Suprapubic skin (tissue), 4 donors: ENCODE data around the gene PCSK2. TPM values are rescaled to one million over a fixed set of nuclear protein-coding genes. Genes with fewer than 3 reads are reported as not detected.
A peak's percentile ranks its signal among the peaks of the same experiment; 100 is the strongest.

ENCODE experiments used
- DNase-seq, 2 donors: peaks; one replicate each; pipeline ENCODE4 v3.0.0-alpha.2; 2019; ENCODE audit warnings: low spot score in 2 of 2
- H3K27ac ChIP-seq: fragments of 200-600 bp; sonication (generic); one replicate; pipeline ENCODE4 v1.5.1; 2019
- H3K27me3 ChIP-seq: fragments of 200-600 bp; sonication (generic); one replicate; pipeline ENCODE4 v1.5.1; 2019
- H3K36me3 ChIP-seq: fragments of 200-600 bp; sonication (generic); one replicate; pipeline ENCODE4 v1.5.1; 2019
- H3K4me1 ChIP-seq: fragments of 200-600 bp; sonication (generic); one replicate; pipeline ENCODE4 v1.5.1; 2019
- H3K4me3 ChIP-seq: fragments of 200-600 bp; sonication (generic); one replicate; pipeline ENCODE4 v1.5.1; 2019; ENCODE audit warnings: mild to moderate bottlenecking
- H3K9me3 ChIP-seq: fragments of 200-600 bp; sonication (generic); one replicate; pipeline ENCODE4 v1.5.1; 2019
- CTCF ChIP-seq, 2 donors: fragments of 200-600 bp in 1 of 2; fragments of 450-650 bp in 1 of 2; sonication (generic) in 1 of 2; IDR thresholded peaks; one replicate each; pipeline ENCODE4 v1.5.1; 2016 to 2019; ENCODE audit warnings: antibody characterized with exemption in 2 of 2, mild to moderate bottlenecking in 1 of 2, moderate library complexity in 1 of 2
- EP300 ChIP-seq: sonication (generic); formaldehyde crosslinking; IDR thresholded peaks from one replicate; pipeline ENCODE4 v1.6.1; 2017; ENCODE audit warnings: antibody characterized with exemption
- POLR2A ChIP-seq, 2 donors: fragments of 450-650 bp; IDR thresholded peaks; one replicate each; pipeline ENCODE4 v1.6.1; 2017; ENCODE audit warnings: antibody characterized with exemption in 2 of 2, mild to moderate bottlenecking in 2 of 2, moderate library complexity in 2 of 2
- POLR2AphosphoS5 ChIP-seq, 3 donors: sonication (generic); formaldehyde crosslinking; IDR thresholded peaks; one replicate each; pipeline ENCODE4 v1.6.1; 2017; ENCODE audit warnings: antibody characterized with exemption in 3 of 3
- WGBS: methylation state at CpG from one replicate; pipeline ENCODE4 v1.1.5; 2018; 5-methylcytosine and 5-hydroxymethylcytosine counted together
- total RNA-seq, 4 donors: library from RNA; depleted of rRNA; stranded (reverse); fragments of >200 nt; gene quantifications; one replicate each; pipeline ENCODE4 v1.1.0, GENCODE V29; 2016

Gene PCSK2
- total RNA-seq: 10 to 100 TPM in 2 of 4 donors, 1 to 10 TPM in 2; 5.2 to 23.1 (median 12.9) TPM

GRCh38 chr20:17226410-17227218 lies at the start of gene PCSK2:
Gene PCSK2, plus strand, starts transcription at chr20:17227040. Its CDS starts 266 bp downstream, at chr20:17227306.
- peaks cover 60% of the 10 kb centered on the region for H3K27me3 ChIP-seq
- TF ChIP-seq CTCF (IDR thresholded peaks at IDR 0.05) (no peak), EP300 (no peak), POLR2A (IDR thresholded peaks at IDR 0.05) (no peak), POLR2AphosphoS5 (IDR thresholded peaks at IDR 0.05) (no peak)
- no peaks in the 10 kb centered on the region for H3K36me3 ChIP-seq
- DNase-seq: no peak
- peak within 1 kb of the TSS; percentile 24 for H3K27ac ChIP-seq
- no peaks in the 10 kb centered on the region for H3K9me3 ChIP-seq
- peaks cover 19% of the 10 kb centered on the region for H3K4me1 ChIP-seq
- WGBS: under 1% methylated on average over 22 of the region's 53 CpGs
- peak within 1 kb of the TSS; percentile 41 for H3K4me3 ChIP-seq

- DNase-seq: no peak
- TF ChIP-seq EP300 (no peak), POLR2AphosphoS5 (IDR thresholded peaks at IDR 0.05) (no peak), POLR2A (IDR thresholded peaks at IDR 0.05) (no peak), CTCF (IDR thresholded peaks at IDR 0.05) (no peak)
- H3K4me3 ChIP-seq: no peak overlapping the region
- H3K36me3 ChIP-seq: no peaks in the 10 kb centered on the region
- H3K9me3 ChIP-seq: no peaks in the 10 kb centered on the region
- 73% methylated on average over 5 of the region's 5 CpGs for WGBS
- H3K27ac ChIP-seq: no peak overlapping the region
- no peaks in the 10 kb centered on the region for H3K4me1 ChIP-seq
- H3K27me3 ChIP-seq: no peaks in the 10 kb centered on the region
These were observed 49.5 kb upstream of the PCSK2 start for GRCh38 chr20:17177341-17177740.

GRCh38 chr20:17179840-17180239 lies 47.0 kb upstream of the PCSK2 start:
- no peak for DNase-seq
- TF ChIP-seq POLR2AphosphoS5 (IDR thresholded peaks at IDR 0.05): no peak
- TF ChIP-seq POLR2A (IDR thresholded peaks at IDR 0.05): no peak
- no peak for TF ChIP-seq EP300
- TF ChIP-seq CTCF (IDR thresholded peaks at IDR 0.05): no peak
- WGBS: 86% methylated on average over 1 of the region's 4 CpGs

GRCh38 chr20:17189976-17190695 lies 36.7 kb upstream of the PCSK2 start:
- Histone ChIP-seq H3K27ac (no peak overlapping the region), H3K27me3 (no peaks in the 10 kb centered on the region), H3K4me1 (no peaks in the 10 kb centered on the region), H3K36me3 (no peaks in the 10 kb centered on the region), H3K9me3 (peaks cover 3% of the 10 kb centered on the region), H3K4me3 (no peak overlapping the region)
- no peak for TF ChIP-seq EP300
- TF ChIP-seq POLR2A (IDR thresholded peaks at IDR 0.05): no peak
- no peak for TF ChIP-seq POLR2AphosphoS5 (IDR thresholded peaks at IDR 0.05)
- TF ChIP-seq CTCF (IDR thresholded peaks at IDR 0.05): no peak
- DNase-seq: no peak
- 46% methylated on average over 6 of the region's 6 CpGs for WGBS

More at GRCh38 chr20:17179840-17180239, 47.0 kb upstream of the PCSK2 start:
- H3K27ac ChIP-seq: no peak overlapping the region
- H3K27me3 ChIP-seq: no peaks in the 10 kb centered on the region
- H3K4me3 ChIP-seq: no peak overlapping the region
- H3K4me1 ChIP-seq: no peaks in the 10 kb centered on the region
- H3K36me3 ChIP-seq: no peaks in the 10 kb centered on the region
- H3K9me3 ChIP-seq: no peaks in the 10 kb centered on the region

GRCh38 chr20:17197041-17197440 lies 29.8 kb upstream of the PCSK2 start:
- H3K36me3 ChIP-seq: no peaks in the 10 kb centered on the region

More at GRCh38 chr20:17197041-17197440, 29.8 kb upstream of the PCSK2 start:
- TF ChIP-seq EP300: no peak
- TF ChIP-seq POLR2A (IDR thresholded peaks at IDR 0.05): no peak
- TF ChIP-seq CTCF (IDR thresholded peaks at IDR 0.05): no peak
- no peak for TF ChIP-seq POLR2AphosphoS5 (IDR thresholded peaks at IDR 0.05)
- no peaks in the 10 kb centered on the region for H3K27me3 ChIP-seq
- H3K9me3 ChIP-seq: no peaks in the 10 kb centered on the region
- 79% methylated on average over 2 of the region's 2 CpGs for WGBS
- no peak overlapping the region for H3K4me3 ChIP-seq
- H3K27ac ChIP-seq: no peak overlapping the region
- no peaks in the 10 kb centered on the region for H3K4me1 ChIP-seq
- no peak for DNase-seq
